ENCODE data around the gene COBL. TPM values are rescaled to one million over a fixed set of nuclear protein-coding genes. Genes with fewer than 3 reads are reported as not detected.

The COBL gene
- total RNA-seq, 4 donors from 2014 or later: under 0.01 to 7.7 (median 2.6) TPM

DNA sequence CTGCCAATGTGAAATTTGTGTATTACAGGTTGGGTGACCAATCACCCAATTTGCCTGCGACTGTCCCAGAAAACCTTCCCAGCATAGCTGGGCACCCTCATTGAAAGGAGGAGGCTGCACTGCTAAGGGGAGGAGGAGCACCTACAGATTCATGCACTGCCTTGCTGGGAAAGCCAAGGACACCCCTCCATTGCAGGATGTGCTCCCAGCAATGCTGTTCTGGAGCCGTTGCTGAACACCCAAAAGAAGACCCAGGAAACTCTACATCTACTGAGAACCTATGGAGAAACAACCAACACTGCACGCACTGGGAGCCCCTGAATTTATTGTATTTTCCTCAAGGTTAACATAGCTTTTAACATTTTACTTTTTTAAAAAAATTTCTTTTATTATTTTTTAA is 295.7 kb downstream of the COBL start:
- Histone ChIP-seq H3K4me3 (no peak overlapping the region), H3K36me3 (no peaks in the 10 kb centered on the region), H3K4me1 (no peaks in the 10 kb centered on the region), H3K9me3 (no peaks in the 10 kb centered on the region), H3K27ac (no peak overlapping the region), H3K27me3 (no peaks in the 10 kb centered on the region)
- no peak for TF ChIP-seq POLR2A (IDR thresholded peaks at IDR 0.05)
- TF ChIP-seq, protein P1, sequence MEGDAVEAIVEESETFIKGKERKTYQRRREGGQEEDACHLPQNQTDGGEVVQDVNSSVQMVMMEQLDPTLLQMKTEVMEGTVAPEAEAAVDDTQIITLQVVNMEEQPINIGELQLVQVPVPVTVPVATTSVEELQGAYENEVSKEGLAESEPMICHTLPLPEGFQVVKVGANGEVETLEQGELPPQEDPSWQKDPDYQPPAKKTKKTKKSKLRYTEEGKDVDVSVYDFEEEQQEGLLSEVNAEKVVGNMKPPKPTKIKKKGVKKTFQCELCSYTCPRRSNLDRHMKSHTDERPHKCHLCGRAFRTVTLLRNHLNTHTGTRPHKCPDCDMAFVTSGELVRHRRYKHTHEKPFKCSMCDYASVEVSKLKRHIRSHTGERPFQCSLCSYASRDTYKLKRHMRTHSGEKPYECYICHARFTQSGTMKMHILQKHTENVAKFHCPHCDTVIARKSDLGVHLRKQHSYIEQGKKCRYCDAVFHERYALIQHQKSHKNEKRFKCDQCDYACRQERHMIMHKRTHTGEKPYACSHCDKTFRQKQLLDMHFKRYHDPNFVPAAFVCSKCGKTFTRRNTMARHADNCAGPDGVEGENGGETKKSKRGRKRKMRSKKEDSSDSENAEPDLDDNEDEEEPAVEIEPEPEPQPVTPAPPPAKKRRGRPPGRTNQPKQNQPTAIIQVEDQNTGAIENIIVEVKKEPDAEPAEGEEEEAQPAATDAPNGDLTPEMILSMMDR (IDR thresholded peaks at IDR 0.05): no peak
- intact Hi-C loops (cut with DNase I; ENCODE audit: low total_unique reads): no loop called here
- DNase-seq: no peak

DNA sequence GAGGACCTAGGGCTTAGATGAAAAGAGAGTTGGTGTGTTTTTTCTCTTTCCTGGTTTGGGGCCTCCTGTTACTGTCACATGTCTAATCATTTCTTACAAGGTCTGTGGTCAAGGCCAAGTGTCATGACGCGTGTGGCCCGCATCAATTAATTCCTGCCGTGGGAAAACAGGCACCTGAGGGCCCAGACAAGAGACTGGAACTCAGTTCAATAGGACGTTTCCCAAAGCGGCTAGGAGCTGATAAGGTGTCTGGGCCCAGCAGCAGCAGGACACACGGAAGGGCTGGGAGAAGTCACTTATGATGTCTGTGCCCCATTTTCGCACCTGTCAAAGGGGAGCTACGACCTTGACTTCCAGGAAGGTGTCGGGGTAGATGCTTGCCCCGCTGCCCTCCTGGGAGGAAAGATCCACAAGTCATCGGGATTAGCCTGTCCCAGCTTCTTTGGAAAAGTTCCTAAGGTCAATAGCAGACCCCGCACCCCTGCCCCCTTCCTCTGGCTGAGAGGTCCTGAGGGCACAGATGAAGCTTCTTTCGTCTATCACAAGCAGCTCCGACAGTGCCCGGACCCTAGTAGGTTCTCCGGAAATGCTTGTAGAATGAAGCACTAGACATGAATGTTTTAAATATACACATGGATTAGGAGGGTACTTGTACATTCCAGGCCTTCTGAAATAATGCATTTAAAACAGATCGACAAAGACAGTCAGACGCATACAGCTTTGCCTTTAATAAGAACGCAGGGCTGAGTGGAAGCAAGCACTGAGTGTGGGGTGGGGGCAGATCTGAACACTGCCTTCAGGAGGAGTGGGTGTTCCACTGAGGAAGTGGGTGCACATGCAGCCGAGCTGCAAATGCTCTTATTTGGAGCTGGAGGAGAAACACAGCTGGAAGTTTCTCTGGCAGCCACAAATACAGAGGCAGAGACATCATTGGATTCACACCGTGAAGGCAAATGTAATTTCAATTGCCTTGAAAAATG is 296.4 kb downstream of the COBL start:
- no peak overlapping the region for H3K4me3 ChIP-seq
- no peaks in the 10 kb centered on the region for H3K27me3 ChIP-seq
- no peaks in the 10 kb centered on the region for H3K9me3 ChIP-seq
- H3K27ac ChIP-seq: no peak overlapping the region
- H3K4me1 ChIP-seq: no peaks in the 10 kb centered on the region
- H3K36me3 ChIP-seq: no peaks in the 10 kb centered on the region
- no peak for DNase-seq
- no peak for TF ChIP-seq POLR2A (IDR thresholded peaks at IDR 0.05)
- TF ChIP-seq, protein P1 (IDR thresholded peaks at IDR 0.05): no peak
- intact Hi-C loops (cut with DNase I; ENCODE audit: low total_unique reads): no loop called here

DNA sequence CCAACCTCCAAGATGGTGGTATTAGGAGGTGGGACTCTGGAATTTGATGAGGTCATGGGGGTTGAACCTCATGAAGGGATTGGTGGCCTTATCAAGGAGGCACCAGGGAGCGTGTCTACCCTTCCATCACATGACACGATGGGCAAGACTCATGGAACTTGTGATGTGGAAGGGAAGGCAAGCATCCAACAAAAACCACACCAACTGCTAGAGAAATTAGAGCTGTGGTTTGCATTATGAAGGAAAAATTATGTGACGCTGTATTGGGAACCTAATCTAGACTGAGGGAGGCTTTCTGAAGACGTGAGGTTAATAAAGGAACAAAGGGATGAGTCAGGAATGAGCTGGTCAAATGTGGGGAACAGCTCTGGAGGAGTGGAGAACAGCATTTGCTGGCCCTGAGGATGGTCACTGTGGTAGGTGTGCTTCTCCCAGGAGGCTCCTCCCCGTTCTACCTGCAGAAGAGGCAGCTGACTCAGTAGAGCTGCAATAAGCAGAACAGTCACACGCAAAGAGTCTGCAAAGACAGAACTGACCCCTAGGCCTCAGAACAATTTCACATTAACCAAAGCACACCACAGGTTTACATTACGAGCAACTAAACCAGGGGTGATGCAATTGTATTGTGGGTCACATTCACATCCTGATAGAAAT is 297.3 kb downstream of the COBL start:
- intact Hi-C loops (cut with DNase I; ENCODE audit: low total_unique reads): no loop called here
- H3K4me1 ChIP-seq: no peaks in the 10 kb centered on the region
- no peak overlapping the region for H3K27ac ChIP-seq
- H3K36me3 ChIP-seq: no peaks in the 10 kb centered on the region
- no peaks in the 10 kb centered on the region for H3K27me3 ChIP-seq
- no peak for DNase-seq
- H3K4me3 ChIP-seq: no peak overlapping the region
- TF ChIP-seq POLR2A (IDR thresholded peaks at IDR 0.05): no peak
- TF ChIP-seq, protein P1 (IDR thresholded peaks at IDR 0.05): no peak
- no peaks in the 10 kb centered on the region for H3K9me3 ChIP-seq

DNA sequence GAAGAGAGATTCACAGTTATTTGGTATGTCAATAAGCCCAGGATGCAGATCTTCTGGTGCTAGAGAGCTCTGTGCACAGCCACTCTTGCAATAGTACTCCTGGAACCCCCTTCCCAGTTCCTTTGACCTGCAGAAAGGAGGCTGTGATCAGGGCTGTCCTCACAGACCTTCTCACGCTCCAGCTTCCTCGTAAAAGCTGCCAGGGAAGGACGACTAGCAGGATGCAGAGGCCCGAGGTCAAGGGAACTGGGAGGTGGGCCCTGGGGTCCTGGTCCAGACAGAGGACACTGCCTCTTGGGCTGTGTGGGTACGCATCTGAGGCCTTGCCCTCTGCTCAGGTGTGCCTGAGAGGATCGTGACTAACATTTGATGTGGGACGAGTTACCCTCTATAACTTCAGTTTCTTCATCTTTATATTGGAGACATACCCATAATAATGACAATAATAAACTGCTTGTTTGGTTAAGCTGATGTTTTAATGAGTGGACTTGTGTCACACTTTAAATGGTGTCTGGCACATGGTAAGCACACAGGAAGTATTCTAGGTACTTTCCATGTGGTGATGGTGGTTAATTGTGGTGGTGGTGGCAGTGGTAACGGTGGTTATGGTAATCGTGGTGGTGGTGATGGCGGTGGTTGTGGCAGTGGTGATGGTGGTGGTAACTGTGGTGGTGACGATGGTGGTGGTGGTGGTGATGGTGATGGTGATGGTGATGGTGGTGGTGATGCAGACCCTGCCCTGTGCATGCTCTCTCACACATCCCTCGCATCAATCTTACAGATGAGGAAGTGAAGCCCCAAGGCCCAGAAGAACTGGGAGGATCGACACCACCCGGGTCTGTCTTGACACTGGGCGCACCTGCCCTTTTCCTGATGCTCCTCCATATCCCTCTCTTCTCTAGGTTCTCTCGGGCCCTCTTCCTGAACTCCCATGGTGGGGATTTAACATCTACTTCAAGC is 298.8 kb downstream of the COBL start:
- no peaks in the 10 kb centered on the region for H3K27me3 ChIP-seq
- TF ChIP-seq, protein P1 (IDR thresholded peaks at IDR 0.05): no peak
- TF ChIP-seq POLR2A (IDR thresholded peaks at IDR 0.05): no peak
- no peak for DNase-seq
- H3K27ac ChIP-seq: no peak overlapping the region
- intact Hi-C loops (cut with DNase I; ENCODE audit: low total_unique reads): no loop called here
- H3K4me3 ChIP-seq: no peak overlapping the region
- no peaks in the 10 kb centered on the region for H3K36me3 ChIP-seq
- H3K9me3 ChIP-seq: no peaks in the 10 kb centered on the region
- no peaks in the 10 kb centered on the region for H3K4me1 ChIP-seq

Measured in uterus (tissue), 4 donors.